Peyer's patch (tissue), 4 donors: ENCODE results near the gene NOL6.

Experiments
- POLR2A ChIP-seq, 2 donors: fragments of 450-650 bp; IDR thresholded peaks; one replicate each; pipeline ENCODE4 v1.5.1; 2017; ENCODE audit warnings: antibody characterized with exemption in 2 of 2, mild to moderate bottlenecking in 2 of 2, moderate library complexity in 2 of 2
- TF ChIP-seq, protein P1 (sequence below), 6 experiments: fragments of 450-650 bp in 4 of 6; fragments of 200-600 bp in 2 of 6; sonication (generic) in 1 of 6; IDR thresholded peaks; one replicate each; pipeline ENCODE4 v1.5.1; 2017 to 2019; ENCODE audit warnings: antibody characterized with exemption in 6 of 6, mild to moderate bottlenecking in 3 of 6, moderate library complexity in 1 of 6

DNA sequence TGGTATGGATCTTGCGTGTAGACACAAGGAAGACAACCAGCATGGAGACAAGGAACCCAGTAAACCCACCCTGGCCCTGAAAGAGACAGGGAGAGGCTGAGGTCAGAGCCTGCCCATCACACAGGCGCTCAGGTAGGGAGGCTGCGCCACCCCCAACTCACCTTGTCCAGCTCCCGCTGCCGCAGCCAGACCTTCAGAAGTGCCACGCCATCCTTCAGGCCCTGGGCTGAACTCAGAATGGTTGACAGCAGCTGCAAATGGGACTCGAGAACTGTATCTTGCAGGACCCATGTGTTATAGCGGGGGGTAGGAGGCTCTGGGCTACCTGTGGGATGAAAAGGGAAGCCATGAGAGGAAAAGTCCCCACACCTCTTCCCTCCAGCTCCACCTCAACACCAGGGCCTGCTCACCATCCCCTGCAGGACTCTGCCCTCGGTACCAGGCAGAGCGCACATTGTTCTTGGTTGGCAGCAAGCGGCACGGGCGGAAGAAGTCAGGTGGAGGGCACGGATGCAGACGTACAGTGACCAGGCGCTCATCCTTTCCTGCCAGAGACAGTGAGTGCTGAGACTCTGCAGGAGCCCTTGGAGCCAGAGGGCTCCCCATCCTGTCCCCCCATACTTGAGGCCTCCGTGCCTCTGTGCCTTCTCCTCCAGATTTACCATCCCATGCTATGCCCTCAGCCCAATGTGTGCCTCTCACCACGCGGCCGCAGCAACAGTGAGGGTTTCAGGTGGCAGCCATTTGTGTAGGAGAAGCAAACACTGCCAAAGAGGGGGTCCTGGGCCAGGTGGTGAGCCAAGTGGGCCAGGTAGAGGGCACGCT is 4.7 kb downstream of the NOL6 start:
- TF ChIP-seq, protein P1, sequence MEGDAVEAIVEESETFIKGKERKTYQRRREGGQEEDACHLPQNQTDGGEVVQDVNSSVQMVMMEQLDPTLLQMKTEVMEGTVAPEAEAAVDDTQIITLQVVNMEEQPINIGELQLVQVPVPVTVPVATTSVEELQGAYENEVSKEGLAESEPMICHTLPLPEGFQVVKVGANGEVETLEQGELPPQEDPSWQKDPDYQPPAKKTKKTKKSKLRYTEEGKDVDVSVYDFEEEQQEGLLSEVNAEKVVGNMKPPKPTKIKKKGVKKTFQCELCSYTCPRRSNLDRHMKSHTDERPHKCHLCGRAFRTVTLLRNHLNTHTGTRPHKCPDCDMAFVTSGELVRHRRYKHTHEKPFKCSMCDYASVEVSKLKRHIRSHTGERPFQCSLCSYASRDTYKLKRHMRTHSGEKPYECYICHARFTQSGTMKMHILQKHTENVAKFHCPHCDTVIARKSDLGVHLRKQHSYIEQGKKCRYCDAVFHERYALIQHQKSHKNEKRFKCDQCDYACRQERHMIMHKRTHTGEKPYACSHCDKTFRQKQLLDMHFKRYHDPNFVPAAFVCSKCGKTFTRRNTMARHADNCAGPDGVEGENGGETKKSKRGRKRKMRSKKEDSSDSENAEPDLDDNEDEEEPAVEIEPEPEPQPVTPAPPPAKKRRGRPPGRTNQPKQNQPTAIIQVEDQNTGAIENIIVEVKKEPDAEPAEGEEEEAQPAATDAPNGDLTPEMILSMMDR (IDR thresholded peaks at IDR 0.05) = no peak
- no peak for TF ChIP-seq POLR2A (IDR thresholded peaks at IDR 0.05)
